Activated T-helper 17 cell treated with anti-CD3 and anti-CD28 coated beads, Interleukin-2, amount 50 U/mL, for 72 hours (primary cell): ENCODE measurements around the gene ARHGAP1. TPM values are rescaled to one million over a fixed set of nuclear protein-coding genes. Genes with fewer than 3 reads are reported as not detected.
A peak's percentile ranks its signal among the peaks of the same experiment; 100 is the strongest.

ENCODE experiments used
- ATAC-seq: fragments of 150-1000 bp; cut with Tn5 transposase; replicated peaks from 2 replicates; pipeline ENCODE4 v1.10.0; 2021; ENCODE audit warnings: mild to moderate bottlenecking, moderate library complexity
- H3K27ac Mint-ChIP-seq: one replicate; pipeline ENCODE4 v1.8.0; 2022; ENCODE audit warnings: mixed read lengths
- H3K27me3 Mint-ChIP-seq: one replicate; pipeline ENCODE4 v1.8.0; 2022; ENCODE audit warnings: mixed read lengths
- H3K36me3 Mint-ChIP-seq: one replicate; pipeline ENCODE4 v1.8.0; 2022; ENCODE audit warnings: low read depth, mild to moderate bottlenecking, mixed read lengths
- H3K4me1 Mint-ChIP-seq: one replicate; pipeline ENCODE4 v1.8.0; 2022; ENCODE audit warnings: mixed read lengths
- H3K4me3 Mint-ChIP-seq: one replicate; pipeline ENCODE4 v1.8.0; 2022; ENCODE audit warnings: mild to moderate bottlenecking, mixed read lengths
- H3K9me3 Mint-ChIP-seq: one replicate; pipeline ENCODE4 v1.8.0; 2022; ENCODE audit warnings: mixed read lengths
- total RNA-seq, 2 donors: library from RNA; stranded (reverse); gene quantifications; one replicate each; pipeline ENCODE4 v1.2.3, GENCODE V29; 2022

The ARHGAP1 gene
- total RNA-seq, 2 donors from 2014 or later: 43.5 to 49.6 TPM

GRCh38 chr11:46694072-46694471, 6.3 kb downstream of the ARHGAP1 start:
- ATAC-seq: no peak
- no peaks in the 10 kb centered on the region for H3K27me3 Mint-ChIP-seq
- H3K4me3 Mint-ChIP-seq: no peak overlapping the region
- H3K36me3 Mint-ChIP-seq: peaks cover 71% of the 10 kb centered on the region
- no peaks in the 10 kb centered on the region for H3K9me3 Mint-ChIP-seq
- H3K4me1 Mint-ChIP-seq: peaks cover 9% of the 10 kb centered on the region
- H3K27ac Mint-ChIP-seq: peak overlapping the region; percentile 76

GRCh38 chr11:46693597-46694012, 6.8 kb downstream of the ARHGAP1 start:
- no peak overlapping the region for H3K4me3 Mint-ChIP-seq
- peaks cover 9% of the 10 kb centered on the region for H3K4me1 Mint-ChIP-seq
- ATAC-seq: no peak
- H3K9me3 Mint-ChIP-seq: no peaks in the 10 kb centered on the region
- peak overlapping the region; percentile 76 for H3K27ac Mint-ChIP-seq
- H3K36me3 Mint-ChIP-seq: peaks cover 76% of the 10 kb centered on the region
- no peaks in the 10 kb centered on the region for H3K27me3 Mint-ChIP-seq

- Mint-ChIP-seq H3K4me1 (peaks cover 5% of the 10 kb centered on the region), H3K27ac (no peak overlapping the region), H3K4me3 (no peak overlapping the region), H3K36me3 (peaks cover 87% of the 10 kb centered on the region), H3K27me3 (no peaks in the 10 kb centered on the region), H3K9me3 (no peaks in the 10 kb centered on the region)
- ATAC-seq: no peak
Observed at GRCh38 chr11:46692450-46692849, 8.0 kb downstream of the ARHGAP1 start.

GRCh38 chr11:46690702-46691101, 9.7 kb downstream of the ARHGAP1 start:
- peak overlapping the region; percentile 83 for H3K27ac Mint-ChIP-seq

GRCh38 chr11:46686886-46687795, 13.3 kb downstream of the ARHGAP1 start:
- peak overlapping the region; percentile 46 for H3K27ac Mint-ChIP-seq
- no peak overlapping the region for H3K4me3 Mint-ChIP-seq
- no peaks in the 10 kb centered on the region for H3K27me3 Mint-ChIP-seq
- ATAC-seq: no peak
- no peaks in the 10 kb centered on the region for H3K9me3 Mint-ChIP-seq
- H3K4me1 Mint-ChIP-seq: peaks cover 5% of the 10 kb centered on the region
- peaks cover 84% of the 10 kb centered on the region for H3K36me3 Mint-ChIP-seq

More at GRCh38 chr11:46690702-46691101, 9.7 kb downstream of the ARHGAP1 start:
- H3K4me1 Mint-ChIP-seq: peaks cover 5% of the 10 kb centered on the region
- no peaks in the 10 kb centered on the region for H3K9me3 Mint-ChIP-seq
- H3K36me3 Mint-ChIP-seq: peaks cover 98% of the 10 kb centered on the region
- no peak for ATAC-seq
- no peaks in the 10 kb centered on the region for H3K27me3 Mint-ChIP-seq
- H3K4me3 Mint-ChIP-seq: no peak overlapping the region

- Mint-ChIP-seq H3K9me3 (no peaks in the 10 kb centered on the region), H3K4me3 (no peak overlapping the region), H3K27ac (no peak overlapping the region), H3K4me1 (no peaks in the 10 kb centered on the region), H3K36me3 (peaks cover 84% of the 10 kb centered on the region), H3K27me3 (no peaks in the 10 kb centered on the region)
- ATAC-seq: no peak
Observed at GRCh38 chr11:46684367-46684766, 16.1 kb downstream of the ARHGAP1 start.

GRCh38 chr11:46682773-46683752, 17.4 kb downstream of the ARHGAP1 start:
- ATAC-seq: no peak
- no peak overlapping the region for H3K27ac Mint-ChIP-seq
- H3K4me1 Mint-ChIP-seq: no peaks in the 10 kb centered on the region
- no peaks in the 10 kb centered on the region for H3K9me3 Mint-ChIP-seq
- H3K4me3 Mint-ChIP-seq: no peak overlapping the region
- H3K36me3 Mint-ChIP-seq: peaks cover 84% of the 10 kb centered on the region
- H3K27me3 Mint-ChIP-seq: no peaks in the 10 kb centered on the region

- Mint-ChIP-seq H3K36me3 (peaks cover 81% of the 10 kb centered on the region), H3K27ac (no peak overlapping the region), H3K4me1 (peaks cover 6% of the 10 kb centered on the region), H3K9me3 (no peaks in the 10 kb centered on the region), H3K27me3 (no peaks in the 10 kb centered on the region), H3K4me3 (no peak overlapping the region)
- ATAC-seq: no peak
Observed at GRCh38 chr11:46681814-46682213, 18.6 kb downstream of the ARHGAP1 start.

GRCh38 chr11:46680815-46681214, 19.6 kb downstream of the ARHGAP1 start:
- no peaks in the 10 kb centered on the region for H3K9me3 Mint-ChIP-seq

GRCh38 chr11:46680164-46680760, 20.2 kb downstream of the ARHGAP1 start:
- H3K4me3 Mint-ChIP-seq: no peak overlapping the region
- no peaks in the 10 kb centered on the region for H3K27me3 Mint-ChIP-seq
- peaks cover 71% of the 10 kb centered on the region for H3K36me3 Mint-ChIP-seq
- no peaks in the 10 kb centered on the region for H3K9me3 Mint-ChIP-seq
- no peak for ATAC-seq
- peaks cover 7% of the 10 kb centered on the region for H3K4me1 Mint-ChIP-seq
- no peak overlapping the region for H3K27ac Mint-ChIP-seq

More at GRCh38 chr11:46680815-46681214, 19.6 kb downstream of the ARHGAP1 start:
- no peak overlapping the region for H3K27ac Mint-ChIP-seq
- H3K4me1 Mint-ChIP-seq: peaks cover 7% of the 10 kb centered on the region
- H3K36me3 Mint-ChIP-seq: peaks cover 73% of the 10 kb centered on the region
- H3K4me3 Mint-ChIP-seq: no peak overlapping the region
- ATAC-seq: no peak
- H3K27me3 Mint-ChIP-seq: no peaks in the 10 kb centered on the region

GRCh38 chr11:46679241-46680163, 20.9 kb downstream of the ARHGAP1 start:
- peaks cover 63% of the 10 kb centered on the region for H3K36me3 Mint-ChIP-seq
- H3K4me1 Mint-ChIP-seq: peaks cover 7% of the 10 kb centered on the region
- no peak for ATAC-seq
- no peaks in the 10 kb centered on the region for H3K9me3 Mint-ChIP-seq
- no peak overlapping the region for H3K4me3 Mint-ChIP-seq
- no peak overlapping the region for H3K27ac Mint-ChIP-seq
- H3K27me3 Mint-ChIP-seq: no peaks in the 10 kb centered on the region

- peaks cover 7% of the 10 kb centered on the region for H3K4me1 Mint-ChIP-seq
- peaks cover 56% of the 10 kb centered on the region for H3K36me3 Mint-ChIP-seq
- peak overlapping the region; percentile 33 for H3K27ac Mint-ChIP-seq
- H3K27me3 Mint-ChIP-seq: no peaks in the 10 kb centered on the region
- H3K9me3 Mint-ChIP-seq: no peaks in the 10 kb centered on the region
- ATAC-seq: no peak
- H3K4me3 Mint-ChIP-seq: no peak overlapping the region
Observed at GRCh38 chr11:46678741-46679130, 21.7 kb downstream of the ARHGAP1 start.

- Mint-ChIP-seq H3K9me3 (no peaks in the 10 kb centered on the region), H3K36me3 (peaks cover 51% of the 10 kb centered on the region), H3K4me1 (peaks cover 7% of the 10 kb centered on the region), H3K27ac (peak overlapping the region; percentile 33), H3K27me3 (no peaks in the 10 kb centered on the region), H3K4me3 (no peak overlapping the region)
- no peak for ATAC-seq
Observed at GRCh38 chr11:46677991-46678740, 22.3 kb downstream of the ARHGAP1 start.
